Effector memory CD8-positive, alpha-beta T cell (primary cell): ENCODE results near the gene AP2A1.

Experiments
- ATAC-seq: fragments of 150-1000 bp; cut with Tn5 transposase; replicated peaks from 2 replicates; pipeline ENCODE4 v1.10.0; 2021; ENCODE audit warnings: mild to moderate bottlenecking, moderate library complexity
- DNase-seq, 3 experiments: peaks; one replicate each; pipeline ENCODE4 v3.0.0; 2021
- H3K27ac Mint-ChIP-seq, 2 donors: one replicate each; pipeline ENCODE4 v1.8.0; 2022; ENCODE audit warnings: mild to moderate bottlenecking in 2 of 2, mixed read lengths in 2 of 2, moderate library complexity in 2 of 2
- H3K27me3 Mint-ChIP-seq, 2 donors: one replicate each; pipeline ENCODE4 v1.8.0; 2022; ENCODE audit warnings: mixed read lengths in 2 of 2
- H3K36me3 Mint-ChIP-seq: one replicate; pipeline ENCODE4 v1.8.0; 2022; ENCODE audit warnings: mild to moderate bottlenecking, moderate library complexity, mixed read lengths; ENCODE audit not compliant: insufficient read depth
- H3K4me1 Mint-ChIP-seq, 2 donors: one replicate each; pipeline ENCODE4 v1.8.0; 2022; ENCODE audit warnings: low read depth in 2 of 2, mixed read lengths in 2 of 2
- H3K4me3 Mint-ChIP-seq, 2 donors: one replicate each; pipeline ENCODE4 v1.8.0; 2022; ENCODE audit warnings: mild to moderate bottlenecking in 2 of 2, mixed read lengths in 2 of 2, moderate library complexity in 2 of 2
- H3K9me3 Mint-ChIP-seq, 2 donors: one replicate each; pipeline ENCODE4 v1.8.0; 2022; ENCODE audit warnings: mixed read lengths in 2 of 2

AP2A1 gene

GRCh38 chr19:49791776-49792445 is 25.1 kb downstream of the AP2A1 start:
- peaks cover 6 to 12% of the 10 kb centered on the region in 2 donors for H3K4me1 Mint-ChIP-seq
- peaks cover 62% of the 10 kb centered on the region for H3K36me3 Mint-ChIP-seq
- no peaks in the 10 kb centered on the region for H3K27me3 Mint-ChIP-seq
- H3K27ac Mint-ChIP-seq, result peak overlapping the region in 1 of 2 donors; percentile 67
- ATAC-seq, result no peak
- DNase-seq, result no peak
- H3K9me3 Mint-ChIP-seq, result no peaks in the 10 kb centered on the region
- H3K4me3 Mint-ChIP-seq, result no peak overlapping the region

GRCh38 chr19:49792829-49793560 is 26.2 kb downstream of the AP2A1 start:
- DNase-seq (no peak), ATAC-seq (no peak)
- H3K27ac Mint-ChIP-seq, result peak overlapping the region; percentile 39 to 67
- peaks cover 69% of the 10 kb centered on the region for H3K36me3 Mint-ChIP-seq
- no peaks in the 10 kb centered on the region for H3K9me3 Mint-ChIP-seq
- no peaks in the 10 kb centered on the region for H3K27me3 Mint-ChIP-seq
- H3K4me1 Mint-ChIP-seq, result peaks cover 6 to 12% of the 10 kb centered on the region in 2 donors
- no peak overlapping the region for H3K4me3 Mint-ChIP-seq

GRCh38 chr19:49793561-49793840 is 26.7 kb downstream of the AP2A1 start:
- H3K9me3 Mint-ChIP-seq, result no peaks in the 10 kb centered on the region
- no peaks in the 10 kb centered on the region for H3K27me3 Mint-ChIP-seq
- H3K27ac Mint-ChIP-seq, result peak overlapping the region in 1 of 2 donors; percentile 39
- ATAC-seq, result no peak
- peaks cover 2 to 9% of the 10 kb centered on the region in 2 donors for H3K4me1 Mint-ChIP-seq
- no peak for DNase-seq
- peaks cover 69% of the 10 kb centered on the region for H3K36me3 Mint-ChIP-seq
- no peak overlapping the region for H3K4me3 Mint-ChIP-seq

DNA sequence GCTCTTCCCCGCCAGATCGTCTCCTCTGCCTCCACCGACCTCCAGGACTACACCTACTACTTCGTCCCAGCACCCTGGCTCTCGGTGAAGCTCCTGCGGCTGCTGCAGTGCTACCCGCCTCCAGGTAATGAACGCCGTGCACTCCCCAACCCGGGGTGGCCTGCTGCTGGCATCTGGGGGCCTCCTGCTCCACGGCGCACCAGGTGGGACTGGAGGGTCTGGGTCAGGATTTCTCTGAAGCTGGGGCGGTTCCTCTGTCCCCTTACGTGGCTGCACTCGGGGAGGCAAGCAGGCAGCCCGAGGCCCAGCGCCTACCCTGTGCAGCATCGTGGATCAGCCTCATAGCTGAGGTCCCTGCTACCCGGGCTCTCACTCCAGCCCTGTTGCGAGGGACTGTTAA is 28.8 kb downstream of the AP2A1 start:
- no peak for ATAC-seq
- Mint-ChIP-seq H3K27me3 (no peaks in the 10 kb centered on the region), H3K36me3 (peaks cover 71% of the 10 kb centered on the region), H3K27ac (peak overlapping the region in 1 of 2 donors; percentile 78), H3K4me3 (no peak overlapping the region), H3K9me3 (no peaks in the 10 kb centered on the region), H3K4me1 (peaks cover 0 to 3% of the 10 kb centered on the region in 2 donors)
- DNase-seq, result no peak

DNA sequence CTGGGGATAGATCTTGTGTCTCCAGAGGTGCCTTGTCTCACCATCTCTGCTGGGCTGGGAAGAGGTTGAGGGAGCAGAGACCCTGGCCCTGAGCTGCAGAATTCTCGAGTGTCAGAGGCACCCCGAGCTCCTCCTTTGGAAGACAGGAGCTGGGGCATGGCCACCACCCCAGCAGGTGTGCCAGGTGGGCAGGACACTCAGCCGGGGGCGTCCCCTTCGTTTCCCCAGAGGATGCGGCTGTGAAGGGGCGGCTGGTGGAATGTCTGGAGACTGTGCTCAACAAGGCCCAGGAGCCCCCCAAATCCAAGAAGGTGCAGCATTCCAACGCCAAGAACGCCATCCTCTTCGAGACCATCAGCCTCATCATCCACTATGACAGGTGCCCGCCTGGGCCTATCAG is 31.8 kb downstream of the AP2A1 start:
- no peak for DNase-seq
- Mint-ChIP-seq H3K36me3 (peaks cover 53% of the 10 kb centered on the region), H3K27me3 (no peaks in the 10 kb centered on the region), H3K4me3 (no peak overlapping the region), H3K4me1 (no peaks in the 10 kb centered on the region), H3K9me3 (no peaks in the 10 kb centered on the region), H3K27ac (no peak overlapping the region)
- ATAC-seq, result no peak

- Mint-ChIP-seq H3K27me3 (no peaks in the 10 kb centered on the region), H3K9me3 (no peaks in the 10 kb centered on the region), H3K27ac (no peak overlapping the region), H3K4me1 (no peaks in the 10 kb centered on the region), H3K4me3 (no peak overlapping the region), H3K36me3 (peaks cover 53% of the 10 kb centered on the region)
- ATAC-seq (no peak), DNase-seq (no peak)
Measured at GRCh38 chr19:49799271-49799797, 32.5 kb downstream of the AP2A1 start.

DNA sequence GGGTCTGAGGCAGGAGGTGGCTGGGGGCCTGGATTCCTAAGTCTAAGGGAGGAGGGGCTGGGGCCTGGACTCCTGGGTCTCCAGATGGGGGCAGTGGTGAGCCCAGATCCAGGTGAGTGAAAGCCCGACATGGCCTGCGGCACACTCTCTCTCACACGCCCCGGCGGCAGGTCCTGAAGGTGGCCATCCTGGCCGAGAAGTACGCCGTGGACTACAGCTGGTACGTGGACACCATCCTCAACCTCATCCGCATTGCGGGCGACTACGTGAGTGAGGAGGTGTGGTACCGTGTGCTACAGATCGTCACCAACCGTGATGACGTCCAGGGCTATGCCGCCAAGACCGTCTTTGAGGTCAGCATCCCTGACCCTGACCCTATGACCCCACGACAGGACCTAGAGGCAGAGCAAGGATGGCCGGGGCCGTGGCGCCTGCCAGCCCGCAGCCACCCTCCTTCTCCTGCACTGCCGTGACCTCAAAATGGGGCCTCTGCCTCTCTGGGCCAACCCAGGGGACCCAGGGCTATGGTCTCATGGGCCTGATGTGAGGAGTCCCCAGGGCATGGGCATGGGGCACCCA is 33.1 kb downstream of the AP2A1 start:
- DNase-seq (no peak), ATAC-seq (no peak)
- Mint-ChIP-seq H3K4me3 (no peak overlapping the region), H3K9me3 (no peaks in the 10 kb centered on the region), H3K27ac (no peak overlapping the region), H3K27me3 (no peaks in the 10 kb centered on the region), H3K4me1 (no peaks in the 10 kb centered on the region), H3K36me3 (peaks cover 52% of the 10 kb centered on the region)

DNA sequence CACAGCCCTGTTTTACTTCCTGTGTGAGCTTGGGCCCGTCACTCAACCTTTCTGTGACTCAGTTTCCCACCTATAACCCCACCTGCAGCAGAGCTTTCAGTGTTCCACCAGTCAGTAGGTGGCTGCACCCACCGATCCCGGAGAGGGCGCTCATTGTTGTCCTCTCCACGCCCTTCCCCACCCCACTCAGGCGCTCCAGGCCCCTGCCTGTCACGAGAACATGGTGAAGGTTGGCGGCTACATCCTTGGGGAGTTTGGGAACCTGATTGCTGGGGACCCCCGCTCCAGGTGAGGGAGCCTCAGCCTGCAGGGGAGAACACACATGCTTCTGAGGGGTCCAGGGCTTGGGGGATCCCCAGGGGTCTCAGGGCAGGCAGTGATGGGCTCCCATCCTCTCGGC is 34.0 kb downstream of the AP2A1 start:
- H3K36me3 Mint-ChIP-seq, result peaks cover 43% of the 10 kb centered on the region
- no peaks in the 10 kb centered on the region for H3K27me3 Mint-ChIP-seq
- H3K4me1 Mint-ChIP-seq, result no peaks in the 10 kb centered on the region
- DNase-seq (no peak), ATAC-seq (no peak)
- H3K27ac Mint-ChIP-seq, result no peak overlapping the region
- H3K9me3 Mint-ChIP-seq, result no peaks in the 10 kb centered on the region
- no peak overlapping the region for H3K4me3 Mint-ChIP-seq

DNA sequence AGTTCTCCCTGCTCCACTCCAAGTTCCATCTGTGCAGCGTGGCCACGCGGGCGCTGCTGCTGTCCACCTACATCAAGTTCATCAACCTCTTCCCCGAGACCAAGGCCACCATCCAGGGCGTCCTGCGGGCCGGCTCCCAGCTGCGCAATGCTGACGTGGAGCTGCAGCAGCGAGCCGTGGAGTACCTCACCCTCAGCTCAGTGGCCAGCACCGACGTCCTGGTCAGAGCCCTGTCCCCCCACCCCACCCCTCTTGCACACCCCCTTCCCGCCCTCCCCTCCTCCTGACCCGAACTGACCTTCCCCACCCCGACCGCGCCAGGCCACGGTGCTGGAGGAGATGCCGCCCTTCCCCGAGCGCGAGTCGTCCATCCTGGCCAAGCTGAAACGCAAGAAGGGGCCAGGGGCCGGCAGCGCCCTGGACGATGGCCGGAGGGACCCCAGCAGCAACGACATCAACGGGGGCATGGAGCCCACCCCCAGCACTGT is 34.6 kb downstream of the AP2A1 start:
- ATAC-seq (no peak), DNase-seq (no peak)

DNA sequence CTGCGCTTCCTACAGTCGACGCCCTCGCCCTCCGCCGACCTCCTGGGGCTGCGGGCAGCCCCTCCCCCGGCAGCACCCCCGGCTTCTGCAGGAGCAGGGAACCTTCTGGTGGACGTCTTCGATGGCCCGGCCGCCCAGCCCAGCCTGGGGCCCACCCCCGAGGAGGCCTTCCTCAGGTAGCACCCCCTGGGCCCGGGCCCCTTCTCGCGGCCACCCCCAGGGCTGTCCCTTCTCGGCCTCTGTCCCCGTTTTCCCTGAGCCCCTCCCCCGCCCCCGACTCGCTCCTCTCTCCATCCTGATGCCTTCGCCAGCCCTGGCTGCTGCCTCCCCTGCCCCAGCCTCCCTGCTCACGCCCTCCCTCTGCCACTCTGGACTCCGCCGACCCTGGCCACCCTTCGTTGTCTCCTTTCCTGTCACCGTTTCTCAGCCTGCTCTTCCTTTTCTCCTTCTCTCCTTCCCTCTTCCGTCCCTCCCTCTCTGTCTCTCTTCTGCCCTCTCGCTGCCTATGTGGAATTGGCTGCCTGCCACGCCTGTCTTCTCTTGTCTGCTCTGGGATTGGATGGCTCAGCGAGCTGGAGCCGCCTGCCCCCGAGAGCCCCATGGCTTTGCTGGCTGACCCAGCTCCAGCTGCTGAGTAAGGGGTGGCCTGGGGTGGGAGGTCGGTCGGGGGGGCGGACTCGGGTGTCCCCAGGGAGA is 35.3 kb downstream of the AP2A1 start:
- H3K36me3 Mint-ChIP-seq, result peaks cover 32% of the 10 kb centered on the region
- DNase-seq (no peak), ATAC-seq (no peak)
- H3K27ac Mint-ChIP-seq, result peak overlapping the region in 1 of 2 donors; percentile 78
- H3K4me3 Mint-ChIP-seq, result no peak overlapping the region
- no peaks in the 10 kb centered on the region for H3K4me1 Mint-ChIP-seq
- no peaks in the 10 kb centered on the region for H3K27me3 Mint-ChIP-seq
- H3K9me3 Mint-ChIP-seq, result no peaks in the 10 kb centered on the region

More for the DNA sequence above, 34.6 kb downstream of the AP2A1 start:
- H3K9me3 Mint-ChIP-seq, result no peaks in the 10 kb centered on the region
- H3K4me3 Mint-ChIP-seq, result no peak overlapping the region
- no peaks in the 10 kb centered on the region for H3K27me3 Mint-ChIP-seq
- no peaks in the 10 kb centered on the region for H3K4me1 Mint-ChIP-seq
- no peak overlapping the region for H3K27ac Mint-ChIP-seq
- peaks cover 39% of the 10 kb centered on the region for H3K36me3 Mint-ChIP-seq

DNA sequence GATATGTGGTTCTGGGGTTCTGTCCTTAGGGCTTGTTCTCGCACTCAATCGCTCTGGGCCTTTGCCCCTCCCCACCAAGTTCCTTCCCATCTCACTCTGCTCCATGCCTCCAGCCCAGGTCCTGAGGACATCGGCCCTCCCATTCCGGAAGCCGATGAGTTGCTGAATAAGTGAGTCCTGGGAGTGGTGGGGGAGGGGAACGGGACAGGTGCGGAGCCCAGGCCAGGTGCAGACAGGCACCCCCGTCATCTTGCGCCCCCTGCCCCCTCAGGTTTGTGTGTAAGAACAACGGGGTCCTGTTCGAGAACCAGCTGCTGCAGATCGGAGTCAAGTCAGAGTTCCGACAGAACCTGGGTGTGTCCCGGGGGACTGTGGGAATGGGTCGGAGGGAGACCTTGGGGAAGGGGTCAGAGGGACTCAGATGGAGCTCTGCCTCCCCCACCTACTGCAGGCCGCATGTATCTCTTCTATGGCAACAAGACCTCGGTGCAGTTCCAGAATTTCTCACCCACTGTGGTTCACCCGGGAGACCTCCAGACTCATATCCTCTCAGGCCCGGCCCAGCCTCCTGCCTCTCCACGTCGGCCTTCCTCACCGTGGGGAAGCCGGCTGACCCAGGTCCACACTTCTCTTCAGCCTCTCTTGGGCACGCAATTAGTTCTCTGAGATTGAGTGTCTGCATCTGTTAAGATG is 36.2 kb downstream of the AP2A1 start:
- Mint-ChIP-seq H3K27me3 (no peaks in the 10 kb centered on the region), H3K27ac (peak overlapping the region in 1 of 2 donors; percentile 78), H3K4me3 (no peak overlapping the region), H3K9me3 (no peaks in the 10 kb centered on the region), H3K36me3 (peaks cover 24% of the 10 kb centered on the region), H3K4me1 (no peaks in the 10 kb centered on the region)
- ATAC-seq (no peak), DNase-seq (no peak)

DNA sequence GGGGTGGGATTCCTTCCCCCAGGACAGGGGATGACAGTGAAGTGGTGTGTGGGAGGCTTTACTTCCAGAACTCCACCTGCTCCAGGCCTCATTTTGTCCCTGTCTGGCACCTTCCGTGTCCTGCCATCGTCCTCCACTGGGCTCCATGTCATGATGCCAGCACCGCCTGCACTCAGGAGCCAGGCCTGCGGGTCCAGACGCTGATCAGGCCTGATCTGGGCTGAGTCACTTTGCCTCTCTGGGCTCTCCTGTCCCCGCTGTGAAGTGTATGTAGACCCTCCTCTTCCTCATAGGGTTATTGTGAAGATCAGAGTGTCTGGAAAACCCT is 36.7 kb downstream of the AP2A1 start:
- Mint-ChIP-seq H3K27ac (peak overlapping the region; percentile 38 to 66), H3K36me3 (peaks cover 19% of the 10 kb centered on the region), H3K27me3 (no peaks in the 10 kb centered on the region), H3K4me1 (peaks cover 3 to 4% of the 10 kb centered on the region in 2 donors), H3K4me3 (no peak overlapping the region), H3K9me3 (no peaks in the 10 kb centered on the region)
- ATAC-seq, result no peak
- DNase-seq, result no peak
